ENCODE results near the gene NUDT19. TPM values are rescaled to one million over a fixed set of nuclear protein-coding genes. Genes with fewer than 3 reads are reported as not detected.
A peak's percentile ranks its signal among the peaks of the same experiment; 100 is the strongest.
"Not testable (repeated sequence)": the region's sequence is repeated elsewhere in the genome, so short reads cannot be mapped to it uniquely, and the experiment has no call there.

Gene NUDT19
- total RNA-seq: 10 to 100 TPM; 16.6 to 17.1 TPM
- long read RNA-seq, transcript NUDT19-201 (3 exons, 2,967 nt): major isoform, 6 of 9 reads
- long read RNA-seq, partial matches to known transcripts: 0 of 9 reads
- long read RNA-seq, other reads (novel, unspliced or antisense): 3 of 9 reads

GRCh38 chr19:32691291-32691951 is at the start of gene NUDT19:
NUDT19 (plus strand) TSS chr19:32691821; CDS start chr19:32691961, 140 bp downstream.
- intact Hi-C loops (cut with DNase I, micrococcal nuclease): no loop called here
- peak; percentile 91 for DNase-seq
- peak; percentile 92 for ATAC-seq

- intact Hi-C loops (cut with DNase I, micrococcal nuclease): no loop called here
- no peak for ATAC-seq
- DNase-seq: no peak
Observed at GRCh38 chr19:32642771-32643170, 48.9 kb upstream of the NUDT19 start.

- intact Hi-C loops (cut with DNase I, micrococcal nuclease): no loop called here
- no peak for ATAC-seq
- DNase-seq: no peak
Observed at GRCh38 chr19:32646556-32646955, 45.1 kb upstream of the NUDT19 start.

GRCh38 chr19:32647361-32647760 is 44.3 kb upstream of the NUDT19 start:
- intact Hi-C loops (cut with DNase I, micrococcal nuclease): no loop called here
- ATAC-seq: no peak
- no peak for DNase-seq

- intact Hi-C loops (cut with DNase I, micrococcal nuclease): no loop called here
- ATAC-seq (no peak), DNase-seq (no peak)
Observed at GRCh38 chr19:32649751-32650150, 41.9 kb upstream of the NUDT19 start.

GRCh38 chr19:32650671-32651070 is 41.0 kb upstream of the NUDT19 start:
- ATAC-seq: no peak

GRCh38 chr19:32651729-32652140 is 39.9 kb upstream of the NUDT19 start:
- ATAC-seq (peak; percentile 68), DNase-seq (peak; percentile 37 to 46)
- intact Hi-C loops (cut with DNase I, micrococcal nuclease): no loop called here

More at GRCh38 chr19:32650671-32651070, 41.0 kb upstream of the NUDT19 start:
- DNase-seq: no peak
- intact Hi-C loops (cut with DNase I, micrococcal nuclease): no loop called here

GRCh38 chr19:32652331-32652730 is 39.3 kb upstream of the NUDT19 start:
- intact Hi-C loops (cut with DNase I, micrococcal nuclease); ATAC-seq; DNase-seq: not testable (repeated sequence)

GRCh38 chr19:32652894-32653598 is 38.6 kb upstream of the NUDT19 start:
- DNase-seq: peak; percentile 67 to 75
- intact Hi-C loops (cut with DNase I, micrococcal nuclease): no loop called here
- peak; percentile 87 for ATAC-seq

GRCh38 chr19:32653599-32653915 is 38.1 kb upstream of the NUDT19 start:
- intact Hi-C loops (cut with DNase I, micrococcal nuclease): no loop called here
- ATAC-seq (peak; percentile 71), DNase-seq (no peak)

- ATAC-seq; intact Hi-C loops (cut with DNase I, micrococcal nuclease); DNase-seq: not testable (repeated sequence)
Observed at GRCh38 chr19:32656379-32656778, 35.2 kb upstream of the NUDT19 start.

- DNase-seq (no peak), ATAC-seq (no peak)
- intact Hi-C loops (cut with DNase I, micrococcal nuclease): no loop called here
Observed at GRCh38 chr19:32658075-32658474, 33.5 kb upstream of the NUDT19 start.

GRCh38 chr19:32658527-32658926 is 33.1 kb upstream of the NUDT19 start:
- no peak for DNase-seq
- intact Hi-C loops (cut with DNase I, micrococcal nuclease): no loop called here
- ATAC-seq: no peak

GRCh38 chr19:32661318-32661717 is 30.3 kb upstream of the NUDT19 start:
- ATAC-seq: no peak
- no peak for DNase-seq
- intact Hi-C loops (cut with DNase I, micrococcal nuclease): no loop called here

- intact Hi-C loops (cut with DNase I, micrococcal nuclease): no loop called here
- ATAC-seq (no peak), DNase-seq (no peak)
Observed at GRCh38 chr19:32662186-32662585, 29.4 kb upstream of the NUDT19 start.

GRCh38 chr19:32666084-32666483 is 25.5 kb upstream of the NUDT19 start:
- DNase-seq: no peak
- intact Hi-C loops (cut with DNase I, micrococcal nuclease): no loop called here
- no peak for ATAC-seq

GRCh38 chr19:32669310-32669709 is 22.3 kb upstream of the NUDT19 start:
- intact Hi-C loops (cut with DNase I, micrococcal nuclease): no loop called here
- ATAC-seq: no peak
- no peak for DNase-seq

- no peak for ATAC-seq
Observed at GRCh38 chr19:32671883-32672593, 19.6 kb upstream of the NUDT19 start.

GRCh38 chr19:32672841-32673240 is 18.8 kb upstream of the NUDT19 start:
- ATAC-seq (no peak), DNase-seq (no peak)
- intact Hi-C loops (cut with DNase I, micrococcal nuclease): no loop called here

More at GRCh38 chr19:32671883-32672593, 19.6 kb upstream of the NUDT19 start:
- DNase-seq: no peak
- intact Hi-C loops (cut with DNase I, micrococcal nuclease): no loop called here

- intact Hi-C loops (cut with DNase I, micrococcal nuclease): no loop called here
- ATAC-seq (no peak), DNase-seq (no peak)
Observed at GRCh38 chr19:32673573-32673972, 18.0 kb upstream of the NUDT19 start.
